Central memory CD8-positive, alpha-beta T cell (primary cell): ENCODE measurements around the gene NRXN3.

Source experiments
- ATAC-seq: fragments of 150-1000 bp; cut with Tn5 transposase; replicated peaks from 2 replicates; pipeline ENCODE4 v1.10.0; 2022; ENCODE audit warnings: mild to moderate bottlenecking, moderate FRiP score, moderate number of reproducible peaks; ENCODE audit not compliant: poor library complexity, severe bottlenecking; ENCODE audit errors: extremely low read depth
- DNase-seq, 2 donors: peaks; one replicate each; pipeline ENCODE4 v3.0.0; 2021; ENCODE audit warnings: low spot score in 2 of 2
- H3K27ac Mint-ChIP-seq: one replicate; pipeline ENCODE4 v1.8.0; 2022; ENCODE audit warnings: low read depth, mild to moderate bottlenecking, moderate library complexity, mixed read lengths
- H3K27me3 Mint-ChIP-seq: one replicate; pipeline ENCODE4 v1.8.0; 2022; ENCODE audit warnings: mixed read lengths
- H3K36me3 Mint-ChIP-seq: one replicate; pipeline ENCODE4 v1.8.0; 2022; ENCODE audit warnings: mild to moderate bottlenecking, moderate library complexity, mixed read lengths; ENCODE audit not compliant: insufficient read depth
- H3K4me1 Mint-ChIP-seq: one replicate; pipeline ENCODE4 v1.8.0; 2022; ENCODE audit warnings: mixed read lengths
- H3K4me3 Mint-ChIP-seq: one replicate; pipeline ENCODE4 v1.8.0; 2022; ENCODE audit warnings: mild to moderate bottlenecking, moderate library complexity, mixed read lengths
- H3K9me3 Mint-ChIP-seq: one replicate; pipeline ENCODE4 v1.8.0; 2022; ENCODE audit warnings: mixed read lengths

NRXN3 gene

GRCh38 chr14:79285263-79285662 is 1115.1 kb downstream of the NRXN3 start:
- DNase-seq (no peak), ATAC-seq (no peak)
- peaks cover 9% of the 10 kb centered on the region for H3K27me3 Mint-ChIP-seq
- no peaks in the 10 kb centered on the region for H3K4me1 Mint-ChIP-seq
- no peak overlapping the region for H3K4me3 Mint-ChIP-seq
- H3K36me3 Mint-ChIP-seq = no peaks in the 10 kb centered on the region
- H3K27ac Mint-ChIP-seq = no peak overlapping the region
- peaks cover 17% of the 10 kb centered on the region for H3K9me3 Mint-ChIP-seq

GRCh38 chr14:79287976-79288375 is 1117.8 kb downstream of the NRXN3 start:
- Mint-ChIP-seq H3K36me3 (no peaks in the 10 kb centered on the region), H3K27ac (no peak overlapping the region)
- no peak for ATAC-seq

GRCh38 chr14:79293482-79294177 is 1123.5 kb downstream of the NRXN3 start:
- Mint-ChIP-seq H3K27ac (no peak overlapping the region), H3K27me3 (no peaks in the 10 kb centered on the region), H3K36me3 (no peaks in the 10 kb centered on the region), H3K4me3 (no peak overlapping the region), H3K4me1 (no peaks in the 10 kb centered on the region), H3K9me3 (peaks cover 25% of the 10 kb centered on the region)
- no peak for DNase-seq
- ATAC-seq = no peak

More at GRCh38 chr14:79287976-79288375, 1117.8 kb downstream of the NRXN3 start:
- Mint-ChIP-seq H3K27me3 (no peaks in the 10 kb centered on the region), H3K9me3 (peaks cover 24% of the 10 kb centered on the region), H3K4me3 (no peak overlapping the region), H3K4me1 (no peaks in the 10 kb centered on the region)
- DNase-seq = no peak

GRCh38 chr14:79294499-79294898 is 1124.3 kb downstream of the NRXN3 start:
- no peak for DNase-seq
- H3K36me3 Mint-ChIP-seq = no peaks in the 10 kb centered on the region
- H3K27me3 Mint-ChIP-seq = no peaks in the 10 kb centered on the region
- no peak for ATAC-seq
- H3K4me1 Mint-ChIP-seq = no peaks in the 10 kb centered on the region
- H3K9me3 Mint-ChIP-seq = peaks cover 25% of the 10 kb centered on the region
- no peak overlapping the region for H3K4me3 Mint-ChIP-seq
- H3K27ac Mint-ChIP-seq = no peak overlapping the region

- ATAC-seq (no peak), DNase-seq (no peak)
- H3K4me3 Mint-ChIP-seq = no peak overlapping the region
- no peaks in the 10 kb centered on the region for H3K27me3 Mint-ChIP-seq
- peaks cover 18% of the 10 kb centered on the region for H3K9me3 Mint-ChIP-seq
- H3K27ac Mint-ChIP-seq = no peak overlapping the region
- no peaks in the 10 kb centered on the region for H3K4me1 Mint-ChIP-seq
- no peaks in the 10 kb centered on the region for H3K36me3 Mint-ChIP-seq
Measured at GRCh38 chr14:79295385-79295784, 1125.2 kb downstream of the NRXN3 start.

- Mint-ChIP-seq H3K27me3 (no peaks in the 10 kb centered on the region), H3K4me1 (no peaks in the 10 kb centered on the region), H3K36me3 (no peaks in the 10 kb centered on the region), H3K9me3 (peaks cover 17% of the 10 kb centered on the region), H3K4me3 (no peak overlapping the region), H3K27ac (no peak overlapping the region)
- ATAC-seq (no peak), DNase-seq (no peak)
Measured at GRCh38 chr14:79298373-79298772, 1128.2 kb downstream of the NRXN3 start.

- Mint-ChIP-seq H3K4me3 (no peak overlapping the region), H3K27me3 (no peaks in the 10 kb centered on the region), H3K9me3 (peaks cover 17% of the 10 kb centered on the region), H3K27ac (no peak overlapping the region), H3K36me3 (no peaks in the 10 kb centered on the region), H3K4me1 (no peaks in the 10 kb centered on the region)
- no peak for DNase-seq
- ATAC-seq = no peak
Measured at GRCh38 chr14:79299162-79299561, 1129.0 kb downstream of the NRXN3 start.

- H3K4me3 Mint-ChIP-seq = no peak overlapping the region
Measured at GRCh38 chr14:79304279-79304678, 1134.1 kb downstream of the NRXN3 start.

GRCh38 chr14:79306546-79306945 is 1136.4 kb downstream of the NRXN3 start:
- ATAC-seq = no peak
- H3K4me3 Mint-ChIP-seq = no peak overlapping the region
- H3K27ac Mint-ChIP-seq = no peak overlapping the region
- DNase-seq = no peak
- H3K9me3 Mint-ChIP-seq = peaks cover 16% of the 10 kb centered on the region
- no peaks in the 10 kb centered on the region for H3K4me1 Mint-ChIP-seq
- H3K27me3 Mint-ChIP-seq = no peaks in the 10 kb centered on the region
- no peaks in the 10 kb centered on the region for H3K36me3 Mint-ChIP-seq

More at GRCh38 chr14:79304279-79304678, 1134.1 kb downstream of the NRXN3 start:
- no peaks in the 10 kb centered on the region for H3K36me3 Mint-ChIP-seq
- DNase-seq (no peak), ATAC-seq (no peak)
- no peak overlapping the region for H3K27ac Mint-ChIP-seq
- H3K9me3 Mint-ChIP-seq = peaks cover 16% of the 10 kb centered on the region
- H3K4me1 Mint-ChIP-seq = no peaks in the 10 kb centered on the region
- H3K27me3 Mint-ChIP-seq = no peaks in the 10 kb centered on the region

- no peaks in the 10 kb centered on the region for H3K27me3 Mint-ChIP-seq
- no peaks in the 10 kb centered on the region for H3K36me3 Mint-ChIP-seq
- H3K4me3 Mint-ChIP-seq = no peak overlapping the region
- DNase-seq = no peak
- no peak for ATAC-seq
- H3K4me1 Mint-ChIP-seq = no peaks in the 10 kb centered on the region
- no peak overlapping the region for H3K27ac Mint-ChIP-seq
- H3K9me3 Mint-ChIP-seq = peaks cover 15% of the 10 kb centered on the region
Measured at GRCh38 chr14:79318371-79318770, 1148.2 kb downstream of the NRXN3 start.

GRCh38 chr14:79320561-79320960 is 1150.4 kb downstream of the NRXN3 start:
- H3K4me3 Mint-ChIP-seq = no peak overlapping the region
- H3K4me1 Mint-ChIP-seq = no peaks in the 10 kb centered on the region
- no peak overlapping the region for H3K27ac Mint-ChIP-seq
- no peaks in the 10 kb centered on the region for H3K27me3 Mint-ChIP-seq
- no peaks in the 10 kb centered on the region for H3K36me3 Mint-ChIP-seq
- DNase-seq (no peak), ATAC-seq (no peak)
- H3K9me3 Mint-ChIP-seq = peaks cover 15% of the 10 kb centered on the region

GRCh38 chr14:79321070-79321469 is 1150.9 kb downstream of the NRXN3 start:
- Mint-ChIP-seq H3K4me3 (no peak overlapping the region), H3K36me3 (no peaks in the 10 kb centered on the region), H3K27me3 (no peaks in the 10 kb centered on the region), H3K9me3 (peaks cover 15% of the 10 kb centered on the region), H3K27ac (no peak overlapping the region), H3K4me1 (no peaks in the 10 kb centered on the region)
- ATAC-seq (no peak), DNase-seq (no peak)

GRCh38 chr14:79325071-79325470 is 1154.9 kb downstream of the NRXN3 start:
- no peaks in the 10 kb centered on the region for H3K27me3 Mint-ChIP-seq
- no peaks in the 10 kb centered on the region for H3K36me3 Mint-ChIP-seq

More at GRCh38 chr14:79325071-79325470, 1154.9 kb downstream of the NRXN3 start:
- Mint-ChIP-seq H3K9me3 (peaks cover 3% of the 10 kb centered on the region), H3K4me3 (no peak overlapping the region), H3K27ac (no peak overlapping the region), H3K4me1 (no peaks in the 10 kb centered on the region)
- DNase-seq = no peak
- ATAC-seq = no peak
